Activated CD4-positive, alpha-beta memory T cell treated with anti-CD3 and anti-CD28 coated beads, Interleukin-2, amount 10 ng/mL, durations not matched to agents 7 days and 5 days (primary cell): Measurements from ENCODE around the gene CHSY1. TPM values are rescaled to one million over a fixed set of nuclear protein-coding genes. Genes with fewer than 3 reads are reported as not detected.

Experiments used
- CTCF ChIA-PET: fragments of 350-600 bp; sonication (Branson Sonifier 250); formaldehyde crosslinking; loops from one replicate; lab custom pipeline; 2021; ENCODE audit warnings: antibody characterized with exemption, inconsistent platforms; lab: Charles Lee
- POLR2A ChIA-PET: fragments of 350-600 bp; sonication (Branson Sonifier 250); formaldehyde crosslinking; loops from one replicate; lab custom pipeline; 2021; ENCODE audit warnings: antibody characterized with exemption; lab: Charles Lee
- DNase-seq: peaks from one replicate; pipeline ENCODE4 v3.0.0-alpha.2; 2020
- H3K27ac Mint-ChIP-seq: one replicate; pipeline ENCODE4 v1.8.0; 2021; ENCODE audit warnings: mild to moderate bottlenecking, mixed read lengths
- H3K27me3 Mint-ChIP-seq: one replicate; pipeline ENCODE4 v1.8.0; 2021; ENCODE audit warnings: mixed read lengths
- H3K36me3 Mint-ChIP-seq: one replicate; pipeline ENCODE4 v1.8.0; 2021; ENCODE audit warnings: low read depth, mixed read lengths
- H3K4me1 Mint-ChIP-seq: one replicate; pipeline ENCODE4 v1.8.0; 2021; ENCODE audit warnings: mixed read lengths
- H3K4me3 Mint-ChIP-seq: one replicate; pipeline ENCODE4 v1.8.0; 2021; ENCODE audit warnings: mild to moderate bottlenecking, mixed read lengths
- H3K9me3 Mint-ChIP-seq: one replicate; pipeline ENCODE4 v1.8.0; 2021; ENCODE audit warnings: mixed read lengths
- total RNA-seq, 2 experiments: library from RNA; stranded (reverse); gene quantifications; one replicate each; pipeline ENCODE4 v1.2.3, GENCODE V29; 2021

The CHSY1 gene
- total RNA-seq, 2 experiments from 2014 or later: 61.7 to 62.0 TPM

- Mint-ChIP-seq H3K9me3 (no peaks in the 10 kb centered on the region), H3K27ac (no peak overlapping the region), H3K27me3 (peaks cover 15% of the 10 kb centered on the region), H3K4me1 (peaks cover 49% of the 10 kb centered on the region), H3K36me3 (no peaks in the 10 kb centered on the region), H3K4me3 (no peak overlapping the region)
- no peak for DNase-seq
- CTCF ChIA-PET: interaction anchor here (1.2 kb wide), 1 partner anchor 11 kb away, joined by 4 read pairs; no protein-coding TSS in a partner anchor
- POLR2A ChIA-PET: no interaction called here
Measured at GRCh38 chr15:101148881-101149664, 102.8 kb downstream of the CHSY1 start.

- no peak overlapping the region for H3K27ac Mint-ChIP-seq
- H3K9me3 Mint-ChIP-seq: no peaks in the 10 kb centered on the region
- POLR2A ChIA-PET: no interaction called here
- peaks cover 48% of the 10 kb centered on the region for H3K4me1 Mint-ChIP-seq
- CTCF ChIA-PET: no interaction called here
- H3K36me3 Mint-ChIP-seq: no peaks in the 10 kb centered on the region
- H3K27me3 Mint-ChIP-seq: peaks cover 15% of the 10 kb centered on the region
- DNase-seq: no peak
- H3K4me3 Mint-ChIP-seq: no peak overlapping the region
Measured at GRCh38 chr15:101148166-101148880, 103.5 kb downstream of the CHSY1 start.

GRCh38 chr15:101147181-101147580, 104.7 kb downstream of the CHSY1 start:
- H3K4me3 Mint-ChIP-seq: no peak overlapping the region
- no peak overlapping the region for H3K27ac Mint-ChIP-seq
- H3K27me3 Mint-ChIP-seq: peaks cover 15% of the 10 kb centered on the region
- no peaks in the 10 kb centered on the region for H3K9me3 Mint-ChIP-seq
- peaks cover 48% of the 10 kb centered on the region for H3K4me1 Mint-ChIP-seq
- no peak for DNase-seq
- no peaks in the 10 kb centered on the region for H3K36me3 Mint-ChIP-seq
- POLR2A ChIA-PET: no interaction called here
- CTCF ChIA-PET: no interaction called here

- CTCF ChIA-PET: no interaction called here
Measured at GRCh38 chr15:101146118-101146702, 105.6 kb downstream of the CHSY1 start.

GRCh38 chr15:101145362-101145761, 106.5 kb downstream of the CHSY1 start:
- POLR2A ChIA-PET: no interaction called here
- CTCF ChIA-PET: no interaction called here
- Mint-ChIP-seq H3K27ac (no peak overlapping the region), H3K9me3 (no peaks in the 10 kb centered on the region), H3K4me3 (no peak overlapping the region), H3K36me3 (no peaks in the 10 kb centered on the region), H3K27me3 (peaks cover 15% of the 10 kb centered on the region), H3K4me1 (peaks cover 34% of the 10 kb centered on the region)
- DNase-seq: no peak

More at GRCh38 chr15:101146118-101146702, 105.6 kb downstream of the CHSY1 start:
- Mint-ChIP-seq H3K27me3 (peaks cover 15% of the 10 kb centered on the region), H3K27ac (no peak overlapping the region), H3K4me1 (peaks cover 43% of the 10 kb centered on the region), H3K4me3 (no peak overlapping the region), H3K9me3 (no peaks in the 10 kb centered on the region), H3K36me3 (no peaks in the 10 kb centered on the region)
- POLR2A ChIA-PET: no interaction called here
- no peak for DNase-seq

- Mint-ChIP-seq H3K27me3 (peaks cover 15% of the 10 kb centered on the region), H3K36me3 (no peaks in the 10 kb centered on the region), H3K4me1 (peaks cover 29% of the 10 kb centered on the region), H3K9me3 (no peaks in the 10 kb centered on the region), H3K4me3 (no peak overlapping the region), H3K27ac (no peak overlapping the region)
- ChIA-PET POLR2A (no interaction called here), CTCF (no interaction called here)
- DNase-seq: no peak
Measured at GRCh38 chr15:101143321-101143720, 108.5 kb downstream of the CHSY1 start.

- H3K27me3 Mint-ChIP-seq: peaks cover 15% of the 10 kb centered on the region
- no peak for DNase-seq
- no peak overlapping the region for H3K27ac Mint-ChIP-seq
- no peak overlapping the region for H3K4me3 Mint-ChIP-seq
- POLR2A ChIA-PET: no interaction called here
- CTCF ChIA-PET: no interaction called here
- peaks cover 27% of the 10 kb centered on the region for H3K4me1 Mint-ChIP-seq
- H3K36me3 Mint-ChIP-seq: no peaks in the 10 kb centered on the region
- H3K9me3 Mint-ChIP-seq: no peaks in the 10 kb centered on the region
Measured at GRCh38 chr15:101142711-101143110, 109.1 kb downstream of the CHSY1 start.

- Mint-ChIP-seq H3K4me3 (no peak overlapping the region), H3K27me3 (peaks cover 15% of the 10 kb centered on the region), H3K4me1 (peaks cover 31% of the 10 kb centered on the region), H3K9me3 (no peaks in the 10 kb centered on the region), H3K36me3 (no peaks in the 10 kb centered on the region), H3K27ac (no peak overlapping the region)
- ChIA-PET CTCF (no interaction called here), POLR2A (no interaction called here)
- no peak for DNase-seq
Measured at GRCh38 chr15:101141926-101142527, 109.8 kb downstream of the CHSY1 start.

- H3K27me3 Mint-ChIP-seq: peaks cover 7% of the 10 kb centered on the region
- POLR2A ChIA-PET: no interaction called here
- H3K27ac Mint-ChIP-seq: no peak overlapping the region
- CTCF ChIA-PET: no interaction called here
- no peak for DNase-seq
- peaks cover 1% of the 10 kb centered on the region for H3K36me3 Mint-ChIP-seq
- H3K4me3 Mint-ChIP-seq: no peak overlapping the region
- H3K4me1 Mint-ChIP-seq: peaks cover 37% of the 10 kb centered on the region
- no peaks in the 10 kb centered on the region for H3K9me3 Mint-ChIP-seq
Measured at GRCh38 chr15:101140697-101141065, 111.2 kb downstream of the CHSY1 start.

GRCh38 chr15:101139986-101140696, 111.7 kb downstream of the CHSY1 start:
- H3K27ac Mint-ChIP-seq: no peak overlapping the region
- H3K36me3 Mint-ChIP-seq: peaks cover 6% of the 10 kb centered on the region
- ChIA-PET POLR2A (no interaction called here), CTCF (no interaction called here)
- H3K4me1 Mint-ChIP-seq: peaks cover 38% of the 10 kb centered on the region
- H3K27me3 Mint-ChIP-seq: peaks cover 7% of the 10 kb centered on the region
- H3K9me3 Mint-ChIP-seq: no peaks in the 10 kb centered on the region
- DNase-seq: no peak
- no peak overlapping the region for H3K4me3 Mint-ChIP-seq

- no peak overlapping the region for H3K27ac Mint-ChIP-seq
- ChIA-PET POLR2A (no interaction called here), CTCF (interaction anchor here (1.1 kb wide), 1 partner anchor 28 kb away, joined by 3 read pairs; no protein-coding TSS in a partner anchor)
- H3K36me3 Mint-ChIP-seq: peaks cover 10% of the 10 kb centered on the region
- H3K27me3 Mint-ChIP-seq: no peaks in the 10 kb centered on the region
- H3K9me3 Mint-ChIP-seq: peaks cover 6% of the 10 kb centered on the region
- no peak for DNase-seq
- peaks cover 37% of the 10 kb centered on the region for H3K4me1 Mint-ChIP-seq
- H3K4me3 Mint-ChIP-seq: no peak overlapping the region
Measured at GRCh38 chr15:101138913-101139880, 112.7 kb downstream of the CHSY1 start.
